ENCODE measurements around the gene RHCE. TPM values are rescaled to one million over a fixed set of nuclear protein-coding genes. Genes with fewer than 3 reads are reported as not detected.
"Not testable (repeated sequence)": the region's sequence is repeated elsewhere in the genome, so short reads cannot be mapped to it uniquely, and the experiment has no call there.

Gene RHCE
- polyA plus RNA-seq, 3 donors = 0.77 to 1.3 (median 1.1) TPM

DNA sequence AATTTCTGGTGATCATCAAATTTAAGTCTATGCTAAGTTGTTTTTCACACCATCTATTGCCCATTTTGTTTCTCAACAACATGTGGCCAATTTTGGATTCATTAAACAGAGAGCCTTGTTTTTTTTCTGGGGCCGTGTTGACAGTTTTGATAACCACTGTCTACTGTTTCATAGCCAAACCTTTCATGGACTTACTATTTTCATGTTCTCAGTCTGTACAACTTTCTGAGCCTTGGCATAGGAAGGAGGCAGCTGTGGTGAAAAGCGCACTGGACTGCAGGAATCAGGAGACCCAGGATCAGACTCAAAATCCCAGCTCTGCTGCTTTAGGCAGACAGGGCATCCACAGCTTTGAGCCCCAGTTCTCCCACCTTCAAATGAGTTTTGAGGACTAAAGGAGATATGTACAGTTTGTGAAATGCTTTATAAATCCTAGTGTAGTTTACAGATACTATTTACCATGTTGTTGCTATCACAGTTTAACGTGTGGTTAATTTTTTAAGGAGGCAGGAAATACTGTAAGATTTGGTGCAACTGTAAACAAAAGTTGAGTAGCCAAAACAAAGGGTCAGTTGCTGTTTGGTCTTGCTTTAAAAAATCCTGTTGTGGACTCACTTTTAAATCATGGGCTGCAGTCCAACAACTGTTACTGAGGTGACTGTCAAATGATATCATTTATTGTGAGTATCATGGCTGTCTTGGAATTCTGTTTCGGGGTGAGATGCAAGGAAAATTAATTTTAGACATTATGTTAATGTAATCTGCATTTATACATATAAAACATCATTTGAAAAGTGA lies 13.0 kb upstream of the RHCE start:
- no peak for DNase-seq

DNA sequence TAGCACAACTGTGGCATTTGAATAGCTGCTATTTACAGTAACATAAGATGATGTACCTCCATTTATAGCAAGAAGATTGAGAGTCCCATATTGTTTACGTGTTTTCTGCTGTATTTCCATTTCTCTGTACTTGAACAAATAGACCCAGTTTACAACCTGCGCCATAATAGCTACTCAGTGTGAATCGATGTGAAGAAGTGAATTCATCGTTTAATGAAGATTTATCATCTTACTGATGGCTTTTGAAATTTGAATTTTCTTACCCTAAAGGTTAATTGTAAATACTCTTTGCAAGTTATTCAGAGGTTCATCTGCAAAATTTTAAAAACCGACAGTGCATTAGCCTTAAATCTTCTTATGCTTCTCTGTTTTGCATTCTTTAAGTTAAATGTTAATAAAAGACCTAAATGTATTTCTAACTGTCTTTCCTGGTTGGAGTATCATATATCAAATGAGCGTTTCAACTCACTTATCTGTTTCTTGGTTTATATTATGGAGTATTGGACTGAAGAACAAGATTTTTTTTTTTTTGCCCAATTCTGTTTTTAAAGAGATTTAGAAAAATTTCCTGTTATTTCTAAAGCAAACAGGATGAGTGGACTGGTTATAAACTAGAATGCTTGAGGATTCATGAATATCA lies 12.2 kb upstream of the RHCE start:
- no peak for DNase-seq

DNA sequence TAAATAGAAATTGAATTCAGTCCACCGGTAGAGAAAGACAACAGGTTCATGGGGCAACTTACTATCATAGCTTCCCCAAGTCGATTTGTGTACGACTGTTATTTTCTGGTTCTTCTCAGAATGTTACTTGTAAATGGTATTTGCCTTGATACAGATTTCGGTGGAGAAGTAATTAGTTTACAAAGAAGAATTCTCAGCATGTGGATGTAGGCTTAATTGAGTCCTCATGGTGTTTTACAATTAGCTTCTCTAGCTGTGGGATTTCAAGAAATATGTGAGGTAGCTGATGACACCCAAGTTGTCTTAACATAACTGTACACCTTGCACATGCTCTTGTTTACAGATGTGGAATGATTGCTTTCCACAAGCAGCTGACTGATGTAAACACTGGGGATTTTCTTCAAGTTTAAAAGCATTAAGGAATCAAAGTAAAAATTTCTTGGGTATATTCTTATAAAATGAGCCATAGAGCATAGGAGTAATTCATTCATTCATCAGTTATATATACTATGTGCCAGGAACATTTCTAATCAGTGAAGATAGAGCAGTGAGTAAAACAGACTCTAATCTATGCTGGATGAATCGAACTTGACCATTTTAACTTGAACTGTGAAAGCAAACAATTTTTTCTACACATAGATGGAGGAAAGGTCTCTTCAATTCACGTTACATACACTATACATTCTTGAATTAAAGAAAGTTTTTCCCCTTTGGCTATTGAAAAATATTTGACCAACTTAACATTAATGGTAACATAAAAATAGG lies 11.5 kb upstream of the RHCE start:
- no peak for DNase-seq

DNA sequence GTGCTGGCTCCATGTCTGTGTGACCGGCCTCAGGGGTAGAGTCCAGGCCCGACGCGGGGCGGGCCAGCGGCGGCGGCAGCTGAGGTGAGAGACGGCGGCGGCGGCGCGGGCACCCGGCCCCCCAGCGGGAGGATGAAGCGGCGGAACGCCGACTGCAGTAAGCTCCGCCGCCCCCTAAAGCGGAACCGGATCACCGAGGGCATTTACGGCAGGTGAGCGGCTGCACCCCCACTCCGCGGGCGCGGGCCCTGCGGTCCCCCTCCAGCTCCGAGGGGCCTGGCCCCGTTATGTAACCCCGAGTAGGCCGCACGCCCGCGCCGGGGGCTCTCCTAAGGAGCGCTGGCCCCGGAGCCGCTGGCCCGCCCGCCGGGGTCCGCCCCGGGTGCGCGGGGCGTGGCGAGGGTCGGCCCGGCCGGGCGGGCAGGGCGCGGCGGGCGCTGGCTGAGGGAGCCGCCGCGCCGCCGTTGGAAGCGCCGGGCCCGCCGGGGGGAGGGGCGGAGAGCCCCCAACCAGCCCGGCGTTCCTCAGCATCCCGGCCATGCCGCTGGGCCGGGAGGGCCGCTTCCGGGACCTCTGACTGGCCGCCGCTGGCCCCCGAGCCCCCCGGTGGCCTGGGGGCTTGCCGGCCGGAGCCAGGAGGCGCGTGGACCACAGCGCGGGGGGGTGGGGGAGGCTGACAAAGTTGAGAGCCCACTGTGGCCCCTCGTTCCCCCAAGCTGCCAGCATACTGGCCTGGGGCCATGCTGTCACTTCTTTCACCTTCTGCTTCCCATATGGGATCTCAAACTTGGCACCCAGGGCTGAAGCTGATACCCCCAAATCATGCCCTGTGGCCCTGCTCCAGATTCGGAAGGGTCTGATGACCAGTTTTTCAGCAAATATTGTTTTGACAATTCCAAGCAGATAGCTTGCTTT lies 10.6 kb upstream of the RHCE start:
- DNase-seq = no peak

DNA sequence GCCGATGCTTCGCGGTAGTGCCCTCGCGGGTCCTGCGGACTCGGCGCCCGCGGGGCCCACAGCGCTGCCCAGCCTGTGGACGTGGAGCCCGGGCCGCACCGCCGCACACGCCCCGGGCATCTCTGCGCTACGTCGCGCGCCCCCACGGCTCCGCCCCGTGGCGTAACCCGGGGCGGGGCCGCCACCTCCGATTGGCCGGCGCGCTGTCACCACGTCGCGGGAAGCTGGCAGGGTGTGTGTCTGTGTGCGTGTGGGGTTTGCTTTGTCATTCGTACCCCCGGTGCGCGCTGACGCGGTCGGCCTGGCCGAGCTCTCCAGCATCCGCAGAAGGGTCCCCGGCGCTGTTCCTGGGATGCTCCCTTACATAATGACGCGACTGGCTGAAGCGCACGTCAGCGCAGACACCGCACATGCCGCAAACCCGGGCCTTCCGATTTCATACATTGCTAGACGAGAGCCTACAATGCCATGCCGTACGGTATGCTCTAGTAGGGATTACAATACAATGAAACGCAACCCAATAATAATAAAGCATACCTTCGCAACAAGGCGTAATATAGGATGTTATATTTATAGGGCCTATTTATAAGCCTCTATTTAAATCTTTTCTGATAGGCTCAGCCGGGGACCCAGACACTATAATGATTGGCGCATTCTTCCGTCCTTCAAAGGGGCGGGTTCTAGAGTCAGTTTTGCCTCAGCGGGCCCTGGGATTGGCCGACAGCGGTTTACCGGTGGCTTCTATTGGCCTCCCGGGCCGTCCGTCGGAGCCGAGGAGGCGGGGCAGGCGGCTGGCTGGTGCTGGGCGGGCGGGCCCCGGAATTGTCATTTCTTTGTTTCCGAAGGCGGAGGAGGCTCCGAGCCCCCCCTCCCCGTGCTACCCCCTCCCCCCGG lies 9.7 kb upstream of the RHCE start, which contains the start of gene MACO1:
Gene MACO1 (plus strand): TSS at position 825 of the 894 bp plus-strand sequence. CDS start 202 bp downstream, outside the sequence.
- peak; percentile 97 for DNase-seq

DNA sequence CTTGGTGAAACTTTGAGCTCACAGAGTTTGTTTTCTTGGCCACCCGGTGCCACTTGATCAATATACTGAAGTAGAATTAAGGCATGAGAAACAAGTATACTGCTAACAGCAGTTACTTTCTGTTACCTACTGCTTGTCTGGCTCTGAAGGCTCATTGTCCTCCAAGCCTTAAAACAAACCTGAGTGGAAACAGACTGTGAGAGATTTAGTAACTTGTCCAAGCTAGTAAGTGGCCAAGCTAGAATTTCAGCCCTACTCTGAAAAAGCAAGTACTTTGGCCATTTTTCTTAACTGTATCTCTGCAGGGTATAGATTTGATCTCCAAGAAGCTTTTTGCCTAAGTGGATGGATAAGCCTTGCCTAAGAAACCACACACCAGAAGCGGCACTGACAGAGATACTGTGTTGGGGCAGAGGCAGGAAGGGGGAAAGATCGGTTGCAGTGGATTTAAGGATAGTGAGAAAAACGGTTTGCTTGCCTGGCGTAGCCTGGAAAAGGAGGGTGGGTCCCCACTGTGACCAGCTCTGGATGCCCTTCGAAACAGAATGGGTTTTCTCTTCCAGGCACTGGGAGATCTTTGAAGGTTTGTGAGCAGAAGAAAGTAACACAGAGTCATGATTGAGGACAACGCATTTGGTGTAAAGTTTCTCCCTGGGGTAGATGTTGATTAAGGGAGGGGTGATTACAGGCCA lies 8.0 kb upstream of the RHCE start:
- no peak for DNase-seq

DNA sequence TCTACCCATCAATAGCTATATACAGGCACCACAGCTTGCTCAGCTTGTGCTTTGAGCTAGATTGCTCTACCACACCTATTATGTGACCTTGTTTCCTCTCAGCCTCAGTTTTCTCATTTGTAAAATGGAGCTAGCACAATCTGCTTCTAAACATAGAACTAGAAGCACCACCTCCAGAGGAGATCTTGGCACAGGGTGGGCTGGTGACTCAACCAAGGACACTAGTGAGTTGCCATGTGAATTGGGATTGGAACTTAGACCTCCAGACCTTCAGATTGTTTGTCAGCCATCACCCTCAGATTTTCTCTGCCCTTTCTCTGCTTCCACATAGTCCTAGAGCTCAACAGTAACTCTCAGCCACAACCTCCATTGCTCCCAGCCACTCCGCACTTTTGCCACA lies 7.1 kb upstream of the RHCE start:
- no peak for DNase-seq

GRCh38 chr1:25425098-25426085 lies 4.8 kb upstream of the RHCE start:
- no peak for DNase-seq

- not testable (repeated sequence) for DNase-seq
These were observed 2.6 kb upstream of the RHCE start for GRCh38 chr1:25423206-25423605.

- not testable (repeated sequence) for DNase-seq
These were observed 1.3 kb downstream of the RHCE start for GRCh38 chr1:25419339-25419738.

DNA sequence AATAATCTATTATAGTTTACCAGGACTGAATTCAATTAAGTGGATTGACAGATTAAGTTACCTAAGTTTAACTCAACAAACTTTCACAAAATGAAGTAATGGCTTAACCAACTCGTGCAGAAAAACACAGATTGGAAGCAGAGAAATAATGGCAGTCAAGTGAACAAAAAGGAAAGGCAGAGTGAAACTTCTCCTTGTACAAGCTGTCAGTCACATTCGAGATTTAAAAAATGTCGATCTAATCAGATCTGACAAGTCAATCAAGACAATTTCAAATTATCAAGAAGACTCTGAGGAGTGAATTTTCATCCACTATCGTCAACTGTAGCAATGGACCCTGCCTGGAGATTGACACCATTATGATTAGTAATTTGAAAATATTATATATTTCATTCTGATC lies 3.3 kb downstream of the RHCE start:
- DNase-seq = not testable (repeated sequence)

- not testable (repeated sequence) for DNase-seq
These were observed 6.0 kb downstream of the RHCE start for GRCh38 chr1:25414578-25414977.

DNA sequence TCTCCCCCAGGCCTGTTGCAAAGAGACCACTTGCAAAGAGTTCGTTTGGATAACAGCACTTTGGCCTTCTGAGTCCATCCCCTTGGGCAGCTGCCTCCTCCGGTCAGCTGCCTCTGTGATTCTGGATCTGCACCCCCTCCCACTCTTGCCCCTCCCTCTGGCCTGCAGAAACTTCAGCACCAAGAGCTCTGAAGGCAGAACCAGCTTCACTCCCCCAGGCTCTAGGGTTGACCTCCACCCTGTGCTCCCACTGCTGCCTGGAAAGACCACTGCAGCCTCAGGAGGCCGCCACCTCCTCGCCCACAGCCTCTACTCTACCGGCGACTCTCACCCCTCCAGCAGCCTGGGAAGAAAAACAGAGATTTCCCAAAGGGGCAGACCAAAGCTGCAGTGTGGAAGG lies 6.5 kb downstream of the RHCE start:
- not testable (repeated sequence) for DNase-seq

GRCh38 chr1:25412872-25413623 lies 7.6 kb downstream of the RHCE start:
- DNase-seq = not testable (repeated sequence)

GRCh38 chr1:25409641-25410427 lies 10.8 kb downstream of the RHCE start:
- not testable (repeated sequence) for DNase-seq

DNA sequence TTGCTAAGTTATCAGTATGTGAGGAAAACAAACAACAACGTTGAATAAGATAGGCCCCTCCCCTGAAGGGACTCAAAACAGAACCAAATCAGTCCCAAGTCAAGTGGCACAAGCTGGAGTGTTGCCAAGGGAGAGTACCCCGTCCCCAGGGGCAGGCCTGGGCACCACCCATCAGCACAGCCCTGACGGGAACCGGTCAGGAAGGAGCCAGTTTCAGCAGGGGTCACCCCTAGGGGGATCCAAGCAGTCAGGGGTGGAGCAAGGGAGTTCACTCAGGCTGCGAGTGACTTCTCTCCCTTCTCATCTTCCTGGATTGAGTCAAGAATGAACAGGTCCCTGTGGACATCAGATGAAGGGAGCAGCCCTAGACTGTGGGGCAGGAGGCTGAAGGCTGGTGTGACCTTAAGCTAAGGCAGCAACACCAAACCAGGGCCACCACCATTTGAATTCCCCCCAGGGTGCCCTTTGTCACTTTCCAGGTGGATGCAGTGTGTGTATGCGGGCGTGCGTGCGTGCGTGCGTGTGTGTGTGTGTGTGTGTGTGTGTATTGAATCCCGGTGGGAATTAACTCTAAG lies 14.8 kb downstream of the RHCE start:
- not testable (repeated sequence) for DNase-seq

All from renal pelvis (tissue), 4 donors.